GM06990 (cell line): ENCODE data around the gene OPCML.

Source experiments
- DNase-seq: peaks from one replicate; pipeline ENCODE4 v3.0.0-alpha.2; 2011; ENCODE audit not compliant: insufficient read length; ENCODE audit errors: extremely low read depth
- H3K27me3 ChIP-seq: replicated peaks from 2 replicates; pipeline ENCODE4 v1.6.0; 2011; ENCODE audit warnings: low read length; ENCODE audit not compliant: control insufficient read depth, insufficient read depth
- H3K36me3 ChIP-seq: 2 replicates; pipeline ENCODE4 v1.5.1; 2011; ENCODE audit warnings: low read length; ENCODE audit not compliant: control insufficient read depth, insufficient read depth
- H3K4me3 ChIP-seq: replicated peaks from 2 replicates; pipeline ENCODE4 v1.5.1; 2011; ENCODE audit warnings: low read depth, mild to moderate bottlenecking, control low read depth, low read length
- CTCF ChIP-seq: IDR thresholded peaks from 2 replicates; pipeline ENCODE4 v1.5.1; 2011; ENCODE audit warnings: low read length, control low read depth, mild to moderate bottlenecking, inconsistent platforms; ENCODE audit not compliant: insufficient read depth, poor library complexity, severe bottlenecking

OPCML gene

GRCh38 chr11:132447761-132448160 is 1084.5 kb downstream of the OPCML start:
- no peak for TF ChIP-seq CTCF
- no peaks in the 10 kb centered on the region; the same call in none of the 2 replicates for H3K27me3 ChIP-seq
- DNase-seq: no peak
- H3K4me3 ChIP-seq: no peak overlapping the region
- no peaks in the 10 kb centered on the region for H3K36me3 ChIP-seq

- Histone ChIP-seq H3K4me3 (no peak overlapping the region), H3K27me3 (no peaks in the 10 kb centered on the region; the same call in none of the 2 replicates), H3K36me3 (no peaks in the 10 kb centered on the region)
- no peak for TF ChIP-seq CTCF
- DNase-seq: no peak
These were observed 1086.4 kb downstream of the OPCML start for GRCh38 chr11:132445859-132446291.

- DNase-seq: no peak
- no peaks in the 10 kb centered on the region; the same call in 1 of the 2 replicates for H3K27me3 ChIP-seq
- no peak for TF ChIP-seq CTCF
- H3K4me3 ChIP-seq: no peak overlapping the region
- H3K36me3 ChIP-seq: no peaks in the 10 kb centered on the region
These were observed 1087.4 kb downstream of the OPCML start for GRCh38 chr11:132444911-132445310.

GRCh38 chr11:132439711-132440255 is 1092.5 kb downstream of the OPCML start:
- no peak for TF ChIP-seq CTCF
- DNase-seq: no peak
- H3K27me3 ChIP-seq: no peaks in the 10 kb centered on the region
- H3K4me3 ChIP-seq: no peak overlapping the region
- no peaks in the 10 kb centered on the region for H3K36me3 ChIP-seq

- no peak for DNase-seq
- H3K4me3 ChIP-seq: no peak overlapping the region
- H3K27me3 ChIP-seq: no peaks in the 10 kb centered on the region
- TF ChIP-seq CTCF: no peak
- no peaks in the 10 kb centered on the region for H3K36me3 ChIP-seq
These were observed 1093.9 kb downstream of the OPCML start for GRCh38 chr11:132438418-132438817.

- peaks cover 4% of the 10 kb centered on the region for H3K27me3 ChIP-seq
- no peak overlapping the region for H3K4me3 ChIP-seq
- TF ChIP-seq CTCF: no peak
- no peak for DNase-seq
- no peaks in the 10 kb centered on the region for H3K36me3 ChIP-seq
These were observed 1101.8 kb downstream of the OPCML start for GRCh38 chr11:132430429-132431062.
